Hepatic stellate cell (primary cell): ENCODE data around the gene GATA6.

Experiments
- DNase-seq: peaks from one replicate; pipeline ENCODE4 v3.0.0; 2011; ENCODE audit warnings: low spot score

GATA6 gene

DNA sequence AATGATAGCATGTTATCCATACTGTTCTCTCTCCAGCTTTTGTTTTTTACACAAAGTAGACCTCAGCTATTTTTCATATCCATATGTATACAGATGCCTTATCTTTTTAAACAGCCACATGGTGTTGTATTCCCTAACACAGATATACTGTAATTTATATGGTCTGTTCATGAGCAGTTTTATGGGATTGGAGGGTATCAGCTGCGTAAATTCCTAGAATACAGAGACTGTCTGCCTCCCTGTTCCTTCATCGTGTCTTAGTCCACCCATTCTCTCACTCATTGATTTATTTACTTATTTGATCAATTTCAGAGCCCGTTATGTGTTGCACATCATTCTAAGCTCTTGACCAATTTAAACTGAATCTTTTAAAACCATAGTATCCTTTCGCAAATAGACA is 80.6 kb downstream of the GATA6 start:
- no peak for DNase-seq

- no peak for DNase-seq
These were observed 81.2 kb downstream of the GATA6 start for GRCh38 chr18:22250591-22250996.
